Panc1 (cell line): ENCODE results near the gene CANT1.

Experiments used
- POLR2AphosphoS5 ChIP-seq: IDR thresholded peaks from 2 replicates; pipeline ENCODE4 v1.6.1; 2012; ENCODE audit warnings: mild to moderate bottlenecking, low read depth, low read length, moderate library complexity
- SIN3A ChIP-seq: IDR thresholded peaks from 2 replicates; pipeline ENCODE4 v1.6.1; 2012; ENCODE audit warnings: low read depth, mild to moderate bottlenecking, low read length, moderate library complexity, borderline replicate concordance; ENCODE audit not compliant: insufficient read depth
- TCF7L2 ChIP-seq: IDR thresholded peaks from 2 replicates; pipeline ENCODE4 v1.6.1; 2011; ENCODE audit warnings: mild to moderate bottlenecking, low read depth, low read length, inconsistent platforms
- TF ChIP-seq, protein P1 (sequence below), 2 experiments: IDR thresholded peaks; 2 replicates each; pipeline ENCODE4 v1.6.1; 2011 to 2012; ENCODE audit warnings: low read depth in 2 of 2, control low read depth in 1 of 2, low read length in 1 of 2, mild to moderate bottlenecking in 1 of 2, moderate library complexity in 1 of 2; ENCODE audit not compliant: insufficient read depth in 1 of 2
- TF ChIP-seq, protein P2 (sequence below): fragments of 450-650 bp; IDR thresholded peaks from 2 replicates; pipeline ENCODE4 v1.5.1; 2017; ENCODE audit warnings: mild to moderate bottlenecking

DNA sequence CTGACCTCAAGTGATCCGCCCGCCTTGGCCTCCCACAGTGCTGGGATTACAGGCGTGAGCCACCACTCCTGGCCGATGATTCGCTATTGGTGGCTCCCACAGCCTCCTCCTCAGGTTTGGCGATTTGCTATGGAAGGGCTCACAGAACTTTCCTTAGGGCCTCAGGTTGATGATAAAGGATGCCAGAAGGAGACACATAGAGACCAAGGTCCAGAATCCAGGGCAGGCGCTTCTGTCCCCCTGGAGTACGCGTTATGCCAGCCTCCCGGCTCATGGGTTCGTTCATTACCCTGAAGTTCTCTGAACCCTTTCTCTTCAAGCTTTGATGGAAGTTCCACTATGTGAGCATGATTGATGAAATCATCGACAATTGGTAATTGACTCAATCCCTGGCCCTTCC lies 49.8 kb downstream of the CANT1 start:
- TF ChIP-seq, protein P1, sequence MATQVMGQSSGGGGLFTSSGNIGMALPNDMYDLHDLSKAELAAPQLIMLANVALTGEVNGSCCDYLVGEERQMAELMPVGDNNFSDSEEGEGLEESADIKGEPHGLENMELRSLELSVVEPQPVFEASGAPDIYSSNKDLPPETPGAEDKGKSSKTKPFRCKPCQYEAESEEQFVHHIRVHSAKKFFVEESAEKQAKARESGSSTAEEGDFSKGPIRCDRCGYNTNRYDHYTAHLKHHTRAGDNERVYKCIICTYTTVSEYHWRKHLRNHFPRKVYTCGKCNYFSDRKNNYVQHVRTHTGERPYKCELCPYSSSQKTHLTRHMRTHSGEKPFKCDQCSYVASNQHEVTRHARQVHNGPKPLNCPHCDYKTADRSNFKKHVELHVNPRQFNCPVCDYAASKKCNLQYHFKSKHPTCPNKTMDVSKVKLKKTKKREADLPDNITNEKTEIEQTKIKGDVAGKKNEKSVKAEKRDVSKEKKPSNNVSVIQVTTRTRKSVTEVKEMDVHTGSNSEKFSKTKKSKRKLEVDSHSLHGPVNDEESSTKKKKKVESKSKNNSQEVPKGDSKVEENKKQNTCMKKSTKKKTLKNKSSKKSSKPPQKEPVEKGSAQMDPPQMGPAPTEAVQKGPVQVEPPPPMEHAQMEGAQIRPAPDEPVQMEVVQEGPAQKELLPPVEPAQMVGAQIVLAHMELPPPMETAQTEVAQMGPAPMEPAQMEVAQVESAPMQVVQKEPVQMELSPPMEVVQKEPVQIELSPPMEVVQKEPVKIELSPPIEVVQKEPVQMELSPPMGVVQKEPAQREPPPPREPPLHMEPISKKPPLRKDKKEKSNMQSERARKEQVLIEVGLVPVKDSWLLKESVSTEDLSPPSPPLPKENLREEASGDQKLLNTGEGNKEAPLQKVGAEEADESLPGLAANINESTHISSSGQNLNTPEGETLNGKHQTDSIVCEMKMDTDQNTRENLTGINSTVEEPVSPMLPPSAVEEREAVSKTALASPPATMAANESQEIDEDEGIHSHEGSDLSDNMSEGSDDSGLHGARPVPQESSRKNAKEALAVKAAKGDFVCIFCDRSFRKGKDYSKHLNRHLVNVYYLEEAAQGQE (IDR thresholded peaks at IDR 0.05; ENCODE audit: insufficient read depth in 1 of 2, low read depth in 2 of 2, low read length in 1 of 2) = no peak
- TF ChIP-seq, protein P2, sequence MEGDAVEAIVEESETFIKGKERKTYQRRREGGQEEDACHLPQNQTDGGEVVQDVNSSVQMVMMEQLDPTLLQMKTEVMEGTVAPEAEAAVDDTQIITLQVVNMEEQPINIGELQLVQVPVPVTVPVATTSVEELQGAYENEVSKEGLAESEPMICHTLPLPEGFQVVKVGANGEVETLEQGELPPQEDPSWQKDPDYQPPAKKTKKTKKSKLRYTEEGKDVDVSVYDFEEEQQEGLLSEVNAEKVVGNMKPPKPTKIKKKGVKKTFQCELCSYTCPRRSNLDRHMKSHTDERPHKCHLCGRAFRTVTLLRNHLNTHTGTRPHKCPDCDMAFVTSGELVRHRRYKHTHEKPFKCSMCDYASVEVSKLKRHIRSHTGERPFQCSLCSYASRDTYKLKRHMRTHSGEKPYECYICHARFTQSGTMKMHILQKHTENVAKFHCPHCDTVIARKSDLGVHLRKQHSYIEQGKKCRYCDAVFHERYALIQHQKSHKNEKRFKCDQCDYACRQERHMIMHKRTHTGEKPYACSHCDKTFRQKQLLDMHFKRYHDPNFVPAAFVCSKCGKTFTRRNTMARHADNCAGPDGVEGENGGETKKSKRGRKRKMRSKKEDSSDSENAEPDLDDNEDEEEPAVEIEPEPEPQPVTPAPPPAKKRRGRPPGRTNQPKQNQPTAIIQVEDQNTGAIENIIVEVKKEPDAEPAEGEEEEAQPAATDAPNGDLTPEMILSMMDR = no peak
- TF ChIP-seq POLR2AphosphoS5 (no peak), TCF7L2 (no peak), SIN3A (no peak)
